Parathyroid adenoma (tissue), 2 donors: ENCODE data around the gene CSNK1A1.
"Not testable (repeated sequence)": the region's sequence is repeated elsewhere in the genome, so short reads cannot be mapped to it uniquely, and the experiment has no call there.

Experiments used
- H2AFZ ChIP-seq: fragments of 300-600 bp; sonication (generic); one replicate; pipeline ENCODE4 v1.7.0; 2017; ENCODE audit warnings: antibody characterized with exemption, mild to moderate bottlenecking
- H3K27ac ChIP-seq: fragments of 300-600 bp; sonication (generic); one replicate; pipeline ENCODE4 v1.7.0; 2017
- H3K27me3 ChIP-seq: fragments of 300-600 bp; sonication (generic); one replicate; pipeline ENCODE4 v1.7.0; 2017; ENCODE audit warnings: low read length; ENCODE audit not compliant: control insufficient read depth, insufficient read depth
- H3K36me3 ChIP-seq: fragments of 300-600 bp; sonication (generic); one replicate; pipeline ENCODE4 v1.7.0; 2017; ENCODE audit warnings: low read length; ENCODE audit not compliant: control insufficient read depth, insufficient read depth
- H3K4me1 ChIP-seq: fragments of 300-600 bp; sonication (generic); one replicate; pipeline ENCODE4 v1.7.0; 2017; ENCODE audit warnings: control low read depth
- H3K4me2 ChIP-seq: fragments of 300-600 bp; sonication (generic); one replicate; pipeline ENCODE4 v1.7.0; 2017; ENCODE audit warnings: low read length
- H3K4me3 ChIP-seq: fragments of 300-600 bp; sonication (generic); one replicate; pipeline ENCODE4 v1.7.0; 2017; ENCODE audit warnings: low read depth, low read length
- H3K79me2 ChIP-seq: fragments of 300-600 bp; sonication (generic); one replicate; pipeline ENCODE4 v1.7.0; 2017; ENCODE audit warnings: control low read depth
- H3K9ac ChIP-seq: fragments of 300-600 bp; sonication (generic); one replicate; pipeline ENCODE4 v1.7.0; 2017; ENCODE audit warnings: mild to moderate bottlenecking
- H3K9me3 ChIP-seq: fragments of 300-600 bp; sonication (generic); one replicate; pipeline ENCODE4 v1.7.0; 2017; ENCODE audit warnings: low read length; ENCODE audit not compliant: control insufficient read depth
- CTCF ChIP-seq: fragments of 300-600 bp; sonication (generic); IDR thresholded peaks from one replicate; pipeline ENCODE4 v1.7.0; 2017; ENCODE audit warnings: antibody characterized with exemption, mild to moderate bottlenecking
- donor health status: primary hyperparathyroidism.

Gene CSNK1A1

GRCh38 chr5:149518620-149519019, 32.6 kb downstream of the CSNK1A1 start:
- Histone ChIP-seq H3K4me2 (peak overlapping the region; percentile 26), H3K9ac (no peak overlapping the region), H3K4me3 (no peak overlapping the region), H3K27ac (peak overlapping the region; percentile 1), H3K9me3 (no peaks in the 10 kb centered on the region), H3K36me3 (no peaks in the 10 kb centered on the region), H2AFZ (no peak overlapping the region), H3K79me2 (peaks cover 39% of the 10 kb centered on the region), H3K27me3 (no peaks in the 10 kb centered on the region), H3K4me1 (peaks cover 22% of the 10 kb centered on the region)
- TF ChIP-seq CTCF = no peak

GRCh38 chr5:149517461-149518122, 33.6 kb downstream of the CSNK1A1 start:
- peaks cover 22% of the 10 kb centered on the region for H3K4me1 ChIP-seq
- no peaks in the 10 kb centered on the region for H3K36me3 ChIP-seq
- no peak overlapping the region for H2AFZ ChIP-seq
- H3K4me3 ChIP-seq = no peak overlapping the region
- H3K9me3 ChIP-seq = no peaks in the 10 kb centered on the region
- H3K4me2 ChIP-seq = no peak overlapping the region
- TF ChIP-seq CTCF = peak; percentile 17
- peak overlapping the region; percentile 1 for H3K27ac ChIP-seq
- H3K79me2 ChIP-seq = peaks cover 40% of the 10 kb centered on the region
- no peak overlapping the region for H3K9ac ChIP-seq
- H3K27me3 ChIP-seq = no peaks in the 10 kb centered on the region

GRCh38 chr5:149514512-149514911, 36.7 kb downstream of the CSNK1A1 start:
- H3K27me3 ChIP-seq = no peaks in the 10 kb centered on the region
- H3K4me3 ChIP-seq = no peak overlapping the region
- H3K9ac ChIP-seq = no peak overlapping the region
- no peak overlapping the region for H3K27ac ChIP-seq
- H3K4me1 ChIP-seq = peaks cover 13% of the 10 kb centered on the region
- H3K9me3 ChIP-seq = no peaks in the 10 kb centered on the region
- no peaks in the 10 kb centered on the region for H3K36me3 ChIP-seq
- no peak overlapping the region for H3K4me2 ChIP-seq
- H2AFZ ChIP-seq = no peak overlapping the region
- TF ChIP-seq CTCF = no peak
- H3K79me2 ChIP-seq = peaks cover 29% of the 10 kb centered on the region

GRCh38 chr5:149513372-149513947, 37.8 kb downstream of the CSNK1A1 start:
- H3K36me3 ChIP-seq, H2AFZ ChIP-seq, H3K9ac ChIP-seq, H3K4me2 ChIP-seq, H3K27ac ChIP-seq, H3K27me3 ChIP-seq, H3K9me3 ChIP-seq, H3K4me3 ChIP-seq, H3K4me1 ChIP-seq: not testable (repeated sequence)
- H3K79me2 ChIP-seq = peaks cover 34% of the 10 kb centered on the region

- Histone ChIP-seq H3K9me3 (no peaks in the 10 kb centered on the region), H3K9ac (no peak overlapping the region), H3K36me3 (no peaks in the 10 kb centered on the region), H3K4me2 (no peak overlapping the region), H3K27ac (no peak overlapping the region), H3K4me1 (peaks cover 3% of the 10 kb centered on the region), H3K27me3 (no peaks in the 10 kb centered on the region), H2AFZ (no peak overlapping the region), H3K79me2 (peaks cover 27% of the 10 kb centered on the region), H3K4me3 (no peak overlapping the region)
- no peak for TF ChIP-seq CTCF
Observed at GRCh38 chr5:149510136-149510535, 41.1 kb downstream of the CSNK1A1 start.
